ENCODE data around the gene SLC7A4.

DNA sequence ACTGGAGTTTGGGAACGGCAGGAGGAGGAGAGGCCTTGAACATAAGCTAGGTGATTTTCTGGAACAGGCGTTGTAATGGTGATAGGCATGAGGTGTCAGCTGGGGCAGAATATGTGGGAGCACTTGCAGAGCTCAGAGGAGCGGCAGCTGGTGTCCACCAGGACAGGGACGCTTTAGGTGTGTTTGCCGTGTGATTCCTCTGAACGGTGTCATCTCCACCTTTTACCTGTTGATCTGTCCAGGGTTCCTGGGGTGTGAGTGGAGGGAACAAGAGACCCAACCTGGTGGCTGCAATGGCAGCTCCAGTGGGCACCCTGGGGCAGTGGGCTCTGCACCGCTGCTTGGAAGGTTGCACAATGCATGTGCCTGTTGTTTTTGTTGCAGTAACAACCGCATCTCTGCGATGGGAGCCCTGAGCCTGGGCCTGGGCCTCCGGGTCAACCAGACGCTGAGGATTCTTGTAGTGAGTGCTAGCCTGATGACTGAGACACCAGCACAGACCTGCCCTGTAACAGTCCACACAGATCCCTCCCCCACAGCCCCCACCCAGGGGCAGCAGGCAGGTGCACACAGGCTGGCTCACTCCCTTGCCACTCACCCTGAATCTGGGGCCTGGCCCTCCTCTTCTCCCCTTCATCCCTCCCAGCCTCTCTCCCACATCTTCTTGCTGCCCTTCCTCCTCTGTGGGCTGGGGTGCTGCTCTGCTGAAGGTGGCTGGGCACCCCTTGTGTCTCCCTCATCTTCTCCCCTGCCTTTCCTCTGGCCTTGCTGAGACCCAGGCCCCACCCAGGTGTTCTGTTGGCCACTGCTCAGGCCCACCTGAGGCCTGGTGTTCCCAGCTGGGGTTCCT lies 22.6 kb upstream of the SLC7A4 start:
- TF ChIP-seq, protein P1, sequence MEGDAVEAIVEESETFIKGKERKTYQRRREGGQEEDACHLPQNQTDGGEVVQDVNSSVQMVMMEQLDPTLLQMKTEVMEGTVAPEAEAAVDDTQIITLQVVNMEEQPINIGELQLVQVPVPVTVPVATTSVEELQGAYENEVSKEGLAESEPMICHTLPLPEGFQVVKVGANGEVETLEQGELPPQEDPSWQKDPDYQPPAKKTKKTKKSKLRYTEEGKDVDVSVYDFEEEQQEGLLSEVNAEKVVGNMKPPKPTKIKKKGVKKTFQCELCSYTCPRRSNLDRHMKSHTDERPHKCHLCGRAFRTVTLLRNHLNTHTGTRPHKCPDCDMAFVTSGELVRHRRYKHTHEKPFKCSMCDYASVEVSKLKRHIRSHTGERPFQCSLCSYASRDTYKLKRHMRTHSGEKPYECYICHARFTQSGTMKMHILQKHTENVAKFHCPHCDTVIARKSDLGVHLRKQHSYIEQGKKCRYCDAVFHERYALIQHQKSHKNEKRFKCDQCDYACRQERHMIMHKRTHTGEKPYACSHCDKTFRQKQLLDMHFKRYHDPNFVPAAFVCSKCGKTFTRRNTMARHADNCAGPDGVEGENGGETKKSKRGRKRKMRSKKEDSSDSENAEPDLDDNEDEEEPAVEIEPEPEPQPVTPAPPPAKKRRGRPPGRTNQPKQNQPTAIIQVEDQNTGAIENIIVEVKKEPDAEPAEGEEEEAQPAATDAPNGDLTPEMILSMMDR (IDR thresholded peaks at IDR 0.05), result no peak
- no peak for TF ChIP-seq POLR2A (IDR thresholded peaks at IDR 0.05)
